Omental fat pad (tissue), 4 donors: ENCODE data around the gene WT1. TPM values are rescaled to one million over a fixed set of nuclear protein-coding genes. Genes with fewer than 3 reads are reported as not detected.

ENCODE experiments used
- ATAC-seq: fragments of 150-250 bp; one replicate; pipeline ENCODE4 v1.9.1; 2016; ENCODE audit warnings: mild to moderate bottlenecking, moderate library complexity; ENCODE audit not compliant: low FRiP score
- DNase-seq: peaks from one replicate; pipeline ENCODE4 v3.0.0-alpha.2; 2019; ENCODE audit warnings: low spot score
- CTCF ChIP-seq, 3 donors: fragments of 450-650 bp; IDR thresholded peaks; one replicate each; pipeline ENCODE4 v1.5.1; 2016 to 2017; ENCODE audit warnings: antibody characterized with exemption in 3 of 3, mild to moderate bottlenecking in 3 of 3, moderate library complexity in 2 of 3
- small RNA-seq: library from RNA; depleted of rRNA; stranded (forward); fragments of <200 nt; gene quantifications from one replicate; pipeline ENCODE3, GENCODE V24; 2016
- total RNA-seq, 4 donors: library from RNA; depleted of rRNA; stranded (reverse); fragments of >200 nt; gene quantifications; one replicate each; pipeline ENCODE4 v1.1.0, GENCODE V29; 2016

Gene WT1
- total RNA-seq, 4 donors from 2014 or later = 5.5 to 78.0 (median 44.1) TPM

GRCh38 chr11:32353884-32354283 lies 81.5 kb downstream of the WT1 start:
- TF ChIP-seq CTCF (IDR thresholded peaks at IDR 0.05) = no peak
- ATAC-seq (no peak), DNase-seq (no peak)

- TF ChIP-seq CTCF (IDR thresholded peaks at IDR 0.05) = no peak
- ATAC-seq = peak; percentile 65
- no peak for DNase-seq
These were observed 86.8 kb downstream of the WT1 start for GRCh38 chr11:32348502-32348901.

- TF ChIP-seq CTCF (IDR thresholded peaks at IDR 0.05) = no peak
- ATAC-seq = no peak
- DNase-seq = no peak
These were observed 90.4 kb downstream of the WT1 start for GRCh38 chr11:32344946-32345345.

GRCh38 chr11:32343325-32344008 lies 91.9 kb downstream of the WT1 start:
- DNase-seq (no peak), ATAC-seq (no peak)
- TF ChIP-seq CTCF (IDR thresholded peaks at IDR 0.05) = no peak

- ATAC-seq = peak; percentile 69
- no peak for DNase-seq
- no peak for TF ChIP-seq CTCF (IDR thresholded peaks at IDR 0.05)
These were observed 93.4 kb downstream of the WT1 start for GRCh38 chr11:32341620-32342613.

- peak; percentile 52 for ATAC-seq
- DNase-seq = no peak
These were observed 95.2 kb downstream of the WT1 start for GRCh38 chr11:32340181-32340580.

More at GRCh38 chr11:32340181-32340580, 95.2 kb downstream of the WT1 start:
- TF ChIP-seq CTCF (IDR thresholded peaks at IDR 0.05) = no peak

Small RNAs within 50 kb of the gene (small RNA-seq; reads per million reads assigned to genes)
- gene RF02204 = not detected
- not detected for gene RF02205

Other genes starting within 250 kb of the WT1 start
- 100 to 1,000 TPM; 319 to 534 (median 455) TPM for gene EIF3M, start 148.3 kb upstream of the WT1 start, total RNA-seq